SJCRH30 (cell line): ENCODE measurements around the gene AFDN. TPM values are rescaled to one million over a fixed set of nuclear protein-coding genes. Genes with fewer than 3 reads are reported as not detected.

Experiments
- DNase-seq, 2 experiments: peaks; one replicate each; pipeline ENCODE4 v3.0.0-alpha.2; 2015 to 2020
- H3K27ac ChIP-seq: fragments of 250-450 bp; sonication (Bioruptor Pico); 2 replicates; pipeline ENCODE4 v1.5.1; 2020; ENCODE audit warnings: mild to moderate bottlenecking, moderate library complexity
- H3K27me3 ChIP-seq: fragments of 250-450 bp; sonication (Bioruptor Pico); 2 replicates; pipeline ENCODE4 v1.5.1; 2020; ENCODE audit warnings: mild to moderate bottlenecking, moderate library complexity
- H3K36me3 ChIP-seq: fragments of 250-450 bp; sonication (Bioruptor Pico); 2 replicates; pipeline ENCODE4 v1.5.1; 2020; ENCODE audit warnings: mild to moderate bottlenecking, moderate library complexity
- H3K4me1 ChIP-seq: fragments of 250-450 bp; sonication (Bioruptor Pico); 2 replicates; pipeline ENCODE4 v1.5.1; 2020; ENCODE audit warnings: mild to moderate bottlenecking, moderate library complexity
- H3K4me3 ChIP-seq: fragments of 250-450 bp; sonication (Bioruptor Pico); 2 replicates; pipeline ENCODE4 v1.5.1; 2020; ENCODE audit warnings: mild to moderate bottlenecking, moderate library complexity
- H3K9me3 ChIP-seq: fragments of 250-450 bp; sonication (Bioruptor Pico); replicated peaks from 2 replicates; pipeline ENCODE4 v1.5.1; 2020; ENCODE audit warnings: mild to moderate bottlenecking, moderate library complexity
- total RNA-seq: library from RNA; depleted of rRNA; stranded (reverse); fragments of >200 nt; shearing (Covaris generic); gene quantifications from 2 replicates; pipeline ENCODE4 v1.2.3, GENCODE V29; 2014

Gene AFDN
- total RNA-seq, 1 experiment from 2014 or later: 75.0 TPM

GRCh38 chr6:167879612-167880011 is 52.9 kb downstream of the AFDN start:
- H3K9me3 ChIP-seq: no peaks in the 10 kb centered on the region
- no peak overlapping the region for H3K4me3 ChIP-seq
- H3K4me1 ChIP-seq: no peaks in the 10 kb centered on the region; the same call in 1 of the 2 replicates
- H3K36me3 ChIP-seq: peaks cover 28% of the 10 kb centered on the region
- H3K27ac ChIP-seq: no peak overlapping the region
- no peaks in the 10 kb centered on the region for H3K27me3 ChIP-seq
- DNase-seq: no peak

GRCh38 chr6:167881327-167881726 is 54.6 kb downstream of the AFDN start:
- H3K27ac ChIP-seq: no peak overlapping the region
- no peaks in the 10 kb centered on the region for H3K27me3 ChIP-seq
- no peak for DNase-seq
- peaks cover 24% of the 10 kb centered on the region; the same call in 1 of the 2 replicates for H3K36me3 ChIP-seq
- H3K4me3 ChIP-seq: no peak overlapping the region
- H3K9me3 ChIP-seq: no peaks in the 10 kb centered on the region
- no peaks in the 10 kb centered on the region; the same call in 1 of the 2 replicates for H3K4me1 ChIP-seq

GRCh38 chr6:167882244-167882643 is 55.5 kb downstream of the AFDN start:
- peaks cover 19% of the 10 kb centered on the region; the same call in 1 of the 2 replicates for H3K36me3 ChIP-seq
- DNase-seq: no peak
- H3K4me1 ChIP-seq: no peaks in the 10 kb centered on the region; the same call in 1 of the 2 replicates
- no peak overlapping the region for H3K4me3 ChIP-seq
- H3K27me3 ChIP-seq: no peaks in the 10 kb centered on the region
- no peak overlapping the region for H3K27ac ChIP-seq
- H3K9me3 ChIP-seq: no peaks in the 10 kb centered on the region

GRCh38 chr6:167888098-167888497 is 61.4 kb downstream of the AFDN start:
- H3K36me3 ChIP-seq: peaks cover 17% of the 10 kb centered on the region; the same call in 1 of the 2 replicates
- no peak for DNase-seq
- H3K4me3 ChIP-seq: no peak overlapping the region
- no peaks in the 10 kb centered on the region; the same call in 1 of the 2 replicates for H3K9me3 ChIP-seq
- H3K27me3 ChIP-seq: no peaks in the 10 kb centered on the region
- H3K27ac ChIP-seq: no peak overlapping the region
- no peaks in the 10 kb centered on the region for H3K4me1 ChIP-seq

- no peak overlapping the region for H3K27ac ChIP-seq
- H3K36me3 ChIP-seq: peaks cover 17% of the 10 kb centered on the region
- H3K4me3 ChIP-seq: no peak overlapping the region
- no peaks in the 10 kb centered on the region for H3K27me3 ChIP-seq
- H3K4me1 ChIP-seq: no peaks in the 10 kb centered on the region
- no peaks in the 10 kb centered on the region; the same call in 1 of the 2 replicates for H3K9me3 ChIP-seq
- peak in 1 of 2 experiments; percentile 14 for DNase-seq
These were observed 66.4 kb downstream of the AFDN start for GRCh38 chr6:167892835-167893815.

- Histone ChIP-seq H3K4me1 (no peaks in the 10 kb centered on the region), H3K36me3 (peaks cover 16% of the 10 kb centered on the region), H3K27me3 (no peaks in the 10 kb centered on the region), H3K27ac (no peak overlapping the region), H3K9me3 (no peaks in the 10 kb centered on the region), H3K4me3 (no peak overlapping the region)
- DNase-seq: no peak
These were observed 68.3 kb downstream of the AFDN start for GRCh38 chr6:167894965-167895364.

GRCh38 chr6:167896648-167897047 is 69.9 kb downstream of the AFDN start:
- no peak for DNase-seq
- no peaks in the 10 kb centered on the region for H3K9me3 ChIP-seq
- H3K4me3 ChIP-seq: no peak overlapping the region
- no peaks in the 10 kb centered on the region for H3K4me1 ChIP-seq
- peaks cover 7% of the 10 kb centered on the region for H3K36me3 ChIP-seq
- no peaks in the 10 kb centered on the region for H3K27me3 ChIP-seq
- no peak overlapping the region for H3K27ac ChIP-seq

GRCh38 chr6:167898673-167899311 is 72.1 kb downstream of the AFDN start:
- H3K36me3 ChIP-seq: peaks cover 5% of the 10 kb centered on the region; the same call in 1 of the 2 replicates
- peak in 1 of 2 experiments; percentile 56 for DNase-seq
- no peak overlapping the region for H3K4me3 ChIP-seq
- H3K27me3 ChIP-seq: no peaks in the 10 kb centered on the region
- H3K4me1 ChIP-seq: no peaks in the 10 kb centered on the region
- H3K27ac ChIP-seq: no peak overlapping the region
- no peaks in the 10 kb centered on the region for H3K9me3 ChIP-seq

- Histone ChIP-seq H3K9me3 (no peaks in the 10 kb centered on the region), H3K36me3 (no peaks in the 10 kb centered on the region; the same call in 1 of the 2 replicates), H3K4me3 (no peak overlapping the region), H3K27ac (no peak overlapping the region), H3K27me3 (no peaks in the 10 kb centered on the region), H3K4me1 (no peaks in the 10 kb centered on the region)
- no peak for DNase-seq
These were observed 78.1 kb downstream of the AFDN start for GRCh38 chr6:167904791-167905190.

GRCh38 chr6:167906899-167907298 is 80.2 kb downstream of the AFDN start:
- no peaks in the 10 kb centered on the region for H3K4me1 ChIP-seq
- no peaks in the 10 kb centered on the region; the same call in 1 of the 2 replicates for H3K36me3 ChIP-seq
- no peaks in the 10 kb centered on the region for H3K9me3 ChIP-seq
- DNase-seq: no peak
- H3K4me3 ChIP-seq: no peak overlapping the region
- H3K27ac ChIP-seq: no peak overlapping the region
- H3K27me3 ChIP-seq: no peaks in the 10 kb centered on the region

GRCh38 chr6:167907837-167908681 is 81.3 kb downstream of the AFDN start:
- peak in 1 of 2 experiments; percentile 53 for DNase-seq
- Histone ChIP-seq H3K36me3 (no peaks in the 10 kb centered on the region; the same call in 1 of the 2 replicates), H3K27ac (no peak overlapping the region)

GRCh38 chr6:167910007-167910406 is 83.3 kb downstream of the AFDN start:
- no peak for DNase-seq
- no peaks in the 10 kb centered on the region for H3K9me3 ChIP-seq
- H3K27ac ChIP-seq: no peak overlapping the region
- H3K36me3 ChIP-seq: no peaks in the 10 kb centered on the region; the same call in 1 of the 2 replicates
- no peaks in the 10 kb centered on the region for H3K27me3 ChIP-seq
- H3K4me1 ChIP-seq: no peaks in the 10 kb centered on the region
- no peak overlapping the region for H3K4me3 ChIP-seq

More at GRCh38 chr6:167907837-167908681, 81.3 kb downstream of the AFDN start:
- no peaks in the 10 kb centered on the region for H3K9me3 ChIP-seq
- no peaks in the 10 kb centered on the region for H3K4me1 ChIP-seq
- H3K27me3 ChIP-seq: no peaks in the 10 kb centered on the region
- H3K4me3 ChIP-seq: no peak overlapping the region

GRCh38 chr6:167910652-167911051 is 83.9 kb downstream of the AFDN start:
- no peak for DNase-seq
- Histone ChIP-seq H3K36me3 (peaks cover 3% of the 10 kb centered on the region; the same call in 1 of the 2 replicates), H3K4me3 (no peak overlapping the region), H3K27me3 (no peaks in the 10 kb centered on the region), H3K4me1 (no peaks in the 10 kb centered on the region), H3K27ac (no peak overlapping the region), H3K9me3 (no peaks in the 10 kb centered on the region)

GRCh38 chr6:167912494-167912893 is 85.8 kb downstream of the AFDN start:
- Histone ChIP-seq H3K4me1 (no peaks in the 10 kb centered on the region), H3K9me3 (no peaks in the 10 kb centered on the region), H3K4me3 (no peak overlapping the region), H3K27ac (no peak overlapping the region), H3K36me3 (peaks cover 4% of the 10 kb centered on the region), H3K27me3 (no peaks in the 10 kb centered on the region)
- DNase-seq: no peak
